Liver (tissue), 9 donors: Measurements from ENCODE around the gene MARCHF2. TPM values are rescaled to one million over a fixed set of nuclear protein-coding genes. Genes with fewer than 3 reads are reported as not detected.
A peak's percentile ranks its signal among the peaks of the same experiment; 100 is the strongest.

Source experiments
- DNase-seq: peaks from one replicate; pipeline ENCODE4 v3.0.0-alpha.2; 2017; ENCODE audit warnings: low spot score
- H3K27ac ChIP-seq, 2 donors: one replicate each; pipeline ENCODE4 v1.7.0; 2013; ENCODE audit warnings: inconsistent platforms in 2 of 2, low read length in 2 of 2, control low read depth in 1 of 2, low read depth in 1 of 2, mild to moderate bottlenecking in 1 of 2
- H3K27me3 ChIP-seq, 4 donors: one replicate each; pipeline versions ENCODE4 v1.6.1 to v1.7.0; 2013; ENCODE audit warnings: low read length in 3 of 4, inconsistent platforms in 1 of 4, mild to moderate bottlenecking in 1 of 4, moderate library complexity in 1 of 4; ENCODE audit not compliant: control insufficient read depth in 4 of 4, insufficient read depth in 4 of 4
- H3K36me3 ChIP-seq, 4 donors: one replicate each; pipeline versions ENCODE4 v1.6.1 to v1.7.0; 2013; ENCODE audit warnings: low read length in 3 of 4, mild to moderate bottlenecking in 3 of 4, low read depth in 1 of 4, moderate library complexity in 1 of 4; ENCODE audit not compliant: control insufficient read depth in 4 of 4, insufficient read depth in 3 of 4
- H3K4me1 ChIP-seq, 4 donors: one replicate each; pipeline versions ENCODE4 v1.6.1 to v1.7.0; 2013; ENCODE audit warnings: low read length in 3 of 4, mild to moderate bottlenecking in 3 of 4, moderate library complexity in 1 of 4; ENCODE audit not compliant: control insufficient read depth in 4 of 4, insufficient read depth in 4 of 4
- H3K4me3 ChIP-seq, 3 donors: one replicate each; pipeline versions ENCODE4 v1.6.1 to v1.7.0; 2013; ENCODE audit warnings: low read length in 3 of 3, control low read depth in 1 of 3, low read depth in 1 of 3, mild to moderate bottlenecking in 1 of 3
- H3K9ac ChIP-seq, 2 donors: one replicate each; pipeline ENCODE4 v1.7.0; 2013; ENCODE audit warnings: low read length in 2 of 2, mild to moderate bottlenecking in 2 of 2, moderate library complexity in 2 of 2, control low read depth in 1 of 2, low read depth in 1 of 2
- H3K9me3 ChIP-seq, 4 donors: one replicate each; pipeline versions ENCODE4 v1.6.1 to v1.7.0; 2013; ENCODE audit warnings: low read length in 3 of 4; ENCODE audit not compliant: control insufficient read depth in 4 of 4
- EGR1 ChIP-seq, 2 donors: IDR thresholded peaks; 2 replicates each; pipeline ENCODE4 v1.6.1; 2016 to 2018; ENCODE audit warnings: antibody characterized with exemption in 2 of 2, low read depth in 2 of 2
- FOXA1 ChIP-seq: IDR thresholded peaks from 2 replicates; pipeline ENCODE4 v1.6.1; 2016; ENCODE audit warnings: antibody characterized with exemption
- FOXA2 ChIP-seq: IDR thresholded peaks from 2 replicates; pipeline ENCODE4 v1.6.1; 2016; ENCODE audit warnings: antibody characterized with exemption
- GABPA ChIP-seq, 2 donors: IDR thresholded peaks in 1 of 2; conservative IDR thresholded peaks in 1 of 2; 2 replicates each; pipeline ENCODE4 v1.6.1; 2016; ENCODE audit warnings: antibody characterized with exemption in 2 of 2, mild to moderate bottlenecking in 1 of 2, moderate library complexity in 1 of 2
- HNF4A ChIP-seq, 2 donors: conservative IDR thresholded peaks; 2 replicates each; pipeline ENCODE4 v1.6.1; 2016; ENCODE audit warnings: antibody characterized with exemption in 2 of 2, mild to moderate bottlenecking in 2 of 2
- HNF4G ChIP-seq: IDR thresholded peaks from 2 replicates; pipeline ENCODE4 v1.6.1; 2016; ENCODE audit warnings: antibody characterized with exemption
- JUND ChIP-seq, 2 donors: IDR thresholded peaks; 2 replicates each; pipeline ENCODE4 v1.6.1; 2016; ENCODE audit warnings: antibody characterized with exemption in 2 of 2
- NR2F2 ChIP-seq: IDR thresholded peaks from 2 replicates; pipeline ENCODE4 v1.6.1; 2016; ENCODE audit warnings: antibody characterized with exemption
- RAD21 ChIP-seq, 2 donors: IDR thresholded peaks; 2 replicates each; pipeline ENCODE4 v1.6.1; 2016; ENCODE audit warnings: antibody characterized with exemption in 2 of 2, mild to moderate bottlenecking in 2 of 2
- RXRA ChIP-seq, 2 donors: IDR thresholded peaks; 2 replicates each; pipeline ENCODE4 v1.6.1; 2017 to 2018; ENCODE audit warnings: antibody characterized with exemption in 2 of 2, mild to moderate bottlenecking in 1 of 2
- SP1 ChIP-seq: IDR thresholded peaks from 2 replicates; pipeline ENCODE4 v1.6.1; 2018; ENCODE audit warnings: antibody characterized with exemption, mild to moderate bottlenecking
- TAF1 ChIP-seq: conservative IDR thresholded peaks from 2 replicates; pipeline ENCODE4 v1.6.1; 2016; ENCODE audit warnings: antibody characterized with exemption, mild to moderate bottlenecking
- YY1 ChIP-seq: IDR thresholded peaks from 2 replicates; pipeline ENCODE4 v1.6.1; 2016; ENCODE audit warnings: antibody characterized with exemption, mild to moderate bottlenecking
- WGBS: extraction: QIAGEN DNeasy Blood & Tissue Kit; methylation state at CpG from one replicate; pipeline ENCODE4 v1.1.7; 2013; 5-methylcytosine and 5-hydroxymethylcytosine counted together
- polyA plus RNA-seq, 2 donors: library from polyadenylated mRNA; stranded (reverse) in 1 of 2; unstranded in 1 of 2; fragments of 200-250 nt in 1 of 2; fragments of >200 nt in 1 of 2; fragmentation: Nextera tagmentation in 1 of 2; extraction: Ambion mirVana in 1 of 2; gene quantifications; one replicate each; pipeline versions ENCODE4 v1.2.1 to v1.2.3, GENCODE V29; 2013 to 2015
- total RNA-seq, 2 donors: library from RNA; depleted of rRNA; stranded (reverse); fragments of >200 nt; gene quantifications; one replicate each; pipeline ENCODE4 v1.2.3, GENCODE V29; 2014
- TF ChIP-seq, protein P1 (sequence below): IDR thresholded peaks from 2 replicates; pipeline ENCODE4 v1.6.1; 2016; ENCODE audit warnings: antibody characterized with exemption
- TF ChIP-seq, protein P2 (sequence below): IDR thresholded peaks from 2 replicates; pipeline ENCODE4 v1.6.1; 2016; ENCODE audit warnings: antibody characterized with exemption
- TF ChIP-seq, protein P3 (sequence below): IDR thresholded peaks from 2 replicates; pipeline ENCODE4 v1.6.1; 2016; ENCODE audit warnings: antibody characterized with exemption, mild to moderate bottlenecking
- TF ChIP-seq, protein P4 (sequence below): IDR thresholded peaks from 2 replicates; pipeline ENCODE4 v1.6.1; 2016; ENCODE audit warnings: antibody characterized with exemption
- TF ChIP-seq, protein P5 (sequence below): fragments of 150-350 bp; IDR thresholded peaks from 2 replicates; pipeline ENCODE4 v1.5.1; 2017; ENCODE audit warnings: improper control_type of control experiment, low read depth, low read length; ENCODE audit not compliant: missing input control
- donor health status: healthy.
- donor health status: healthy.
- donor health status: healthy.
- donor health status: healthy.
- donor health status: healthy.

Gene MARCHF2
- total and polyA plus RNA-seq, 4 donors: 21.6 to 89.5 (median 58.8) TPM

DNA sequence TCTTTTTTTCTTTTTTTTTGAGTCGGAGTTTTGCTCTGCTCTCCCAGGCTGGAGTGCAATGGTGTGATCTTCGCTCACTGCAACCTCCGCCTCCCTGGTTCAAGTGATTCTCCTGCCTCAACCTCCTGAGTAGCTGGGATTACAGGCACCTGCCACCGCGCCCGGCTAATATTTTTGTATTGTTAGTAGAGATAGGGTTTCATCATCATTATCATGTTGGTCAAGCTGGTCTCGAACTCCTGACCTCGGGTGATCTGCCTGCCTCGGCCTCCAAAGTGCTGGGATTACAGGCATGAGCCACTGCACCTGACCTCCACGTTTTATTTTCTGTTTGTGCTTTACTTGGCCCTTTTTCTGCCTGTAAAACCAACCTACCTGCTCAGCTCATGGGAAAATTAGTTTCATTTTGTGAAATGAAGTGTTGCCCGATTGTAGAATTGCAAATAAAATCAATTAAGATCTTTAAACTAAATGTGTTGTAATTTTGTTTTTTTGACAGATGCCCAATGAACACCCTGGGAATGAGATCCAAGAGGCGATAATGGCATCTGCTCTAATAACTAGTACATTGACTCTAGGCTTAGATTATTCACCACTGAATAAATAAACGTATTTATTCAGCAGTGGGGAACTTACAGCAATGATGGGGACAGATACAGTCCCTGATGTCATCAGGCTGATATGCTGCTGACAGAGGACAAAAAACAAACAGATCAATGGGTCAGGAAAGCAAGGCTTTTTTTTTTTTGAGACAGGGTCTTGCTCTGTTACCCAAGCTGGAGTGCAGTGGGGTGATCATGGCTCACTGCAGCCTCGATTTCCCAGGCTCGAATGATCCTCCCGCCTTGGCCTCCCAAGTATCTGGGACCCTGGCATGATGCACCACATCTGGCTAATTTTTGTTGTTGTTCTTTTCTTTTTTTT is 25.2 kb upstream of the MARCHF2 start:
- peak; percentile 24 to 44 for TF ChIP-seq RAD21 (IDR thresholded peaks at IDR 0.05)
- TF ChIP-seq HNF4G: no peak
- TF ChIP-seq EGR1 (IDR thresholded peaks at IDR 0.05; ENCODE audit: low read depth in 2 of 2): no peak
- peak; percentile 85 for TF ChIP-seq YY1
- TF ChIP-seq JUND (IDR thresholded peaks at IDR 0.05): peak; percentile 62 to 92
- TF ChIP-seq GABPA (IDR thresholded peaks at IDR 0.05 in 1 of 2, conservative IDR thresholded peaks at IDR 0.05 in 1 of 2): peak in 1 of 2 donors; percentile 42
- TF ChIP-seq, protein P1, sequence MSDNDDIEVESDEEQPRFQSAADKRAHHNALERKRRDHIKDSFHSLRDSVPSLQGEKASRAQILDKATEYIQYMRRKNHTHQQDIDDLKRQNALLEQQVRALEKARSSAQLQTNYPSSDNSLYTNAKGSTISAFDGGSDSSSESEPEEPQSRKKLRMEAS: peak; percentile 72
- TF ChIP-seq, protein P2, sequence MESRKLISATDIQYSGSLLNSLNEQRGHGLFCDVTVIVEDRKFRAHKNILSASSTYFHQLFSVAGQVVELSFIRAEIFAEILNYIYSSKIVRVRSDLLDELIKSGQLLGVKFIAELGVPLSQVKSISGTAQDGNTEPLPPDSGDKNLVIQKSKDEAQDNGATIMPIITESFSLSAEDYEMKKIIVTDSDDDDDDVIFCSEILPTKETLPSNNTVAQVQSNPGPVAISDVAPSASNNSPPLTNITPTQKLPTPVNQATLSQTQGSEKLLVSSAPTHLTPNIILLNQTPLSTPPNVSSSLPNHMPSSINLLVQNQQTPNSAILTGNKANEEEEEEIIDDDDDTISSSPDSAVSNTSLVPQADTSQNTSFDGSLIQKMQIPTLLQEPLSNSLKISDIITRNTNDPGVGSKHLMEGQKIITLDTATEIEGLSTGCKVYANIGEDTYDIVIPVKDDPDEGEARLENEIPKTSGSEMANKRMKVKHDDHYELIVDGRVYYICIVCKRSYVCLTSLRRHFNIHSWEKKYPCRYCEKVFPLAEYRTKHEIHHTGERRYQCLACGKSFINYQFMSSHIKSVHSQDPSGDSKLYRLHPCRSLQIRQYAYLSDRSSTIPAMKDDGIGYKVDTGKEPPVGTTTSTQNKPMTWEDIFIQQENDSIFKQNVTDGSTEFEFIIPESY: peak; percentile 87
- peak; percentile 17 for TF ChIP-seq NR2F2
- peak; percentile 64 to 93 for TF ChIP-seq RXRA (IDR thresholded peaks at IDR 0.05)
- peak; percentile 47 to 82 for TF ChIP-seq HNF4A (conservative IDR thresholded peaks at IDR 0.05)
- peak; percentile 86 for TF ChIP-seq SP1
- TF ChIP-seq, protein P3, sequence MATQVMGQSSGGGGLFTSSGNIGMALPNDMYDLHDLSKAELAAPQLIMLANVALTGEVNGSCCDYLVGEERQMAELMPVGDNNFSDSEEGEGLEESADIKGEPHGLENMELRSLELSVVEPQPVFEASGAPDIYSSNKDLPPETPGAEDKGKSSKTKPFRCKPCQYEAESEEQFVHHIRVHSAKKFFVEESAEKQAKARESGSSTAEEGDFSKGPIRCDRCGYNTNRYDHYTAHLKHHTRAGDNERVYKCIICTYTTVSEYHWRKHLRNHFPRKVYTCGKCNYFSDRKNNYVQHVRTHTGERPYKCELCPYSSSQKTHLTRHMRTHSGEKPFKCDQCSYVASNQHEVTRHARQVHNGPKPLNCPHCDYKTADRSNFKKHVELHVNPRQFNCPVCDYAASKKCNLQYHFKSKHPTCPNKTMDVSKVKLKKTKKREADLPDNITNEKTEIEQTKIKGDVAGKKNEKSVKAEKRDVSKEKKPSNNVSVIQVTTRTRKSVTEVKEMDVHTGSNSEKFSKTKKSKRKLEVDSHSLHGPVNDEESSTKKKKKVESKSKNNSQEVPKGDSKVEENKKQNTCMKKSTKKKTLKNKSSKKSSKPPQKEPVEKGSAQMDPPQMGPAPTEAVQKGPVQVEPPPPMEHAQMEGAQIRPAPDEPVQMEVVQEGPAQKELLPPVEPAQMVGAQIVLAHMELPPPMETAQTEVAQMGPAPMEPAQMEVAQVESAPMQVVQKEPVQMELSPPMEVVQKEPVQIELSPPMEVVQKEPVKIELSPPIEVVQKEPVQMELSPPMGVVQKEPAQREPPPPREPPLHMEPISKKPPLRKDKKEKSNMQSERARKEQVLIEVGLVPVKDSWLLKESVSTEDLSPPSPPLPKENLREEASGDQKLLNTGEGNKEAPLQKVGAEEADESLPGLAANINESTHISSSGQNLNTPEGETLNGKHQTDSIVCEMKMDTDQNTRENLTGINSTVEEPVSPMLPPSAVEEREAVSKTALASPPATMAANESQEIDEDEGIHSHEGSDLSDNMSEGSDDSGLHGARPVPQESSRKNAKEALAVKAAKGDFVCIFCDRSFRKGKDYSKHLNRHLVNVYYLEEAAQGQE: peak; percentile 72
- TF ChIP-seq, protein P4, sequence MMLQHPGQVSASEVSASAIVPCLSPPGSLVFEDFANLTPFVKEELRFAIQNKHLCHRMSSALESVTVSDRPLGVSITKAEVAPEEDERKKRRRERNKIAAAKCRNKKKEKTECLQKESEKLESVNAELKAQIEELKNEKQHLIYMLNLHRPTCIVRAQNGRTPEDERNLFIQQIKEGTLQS: no peak
- TF ChIP-seq FOXA2: peak; percentile 97
- TF ChIP-seq, protein P5, sequence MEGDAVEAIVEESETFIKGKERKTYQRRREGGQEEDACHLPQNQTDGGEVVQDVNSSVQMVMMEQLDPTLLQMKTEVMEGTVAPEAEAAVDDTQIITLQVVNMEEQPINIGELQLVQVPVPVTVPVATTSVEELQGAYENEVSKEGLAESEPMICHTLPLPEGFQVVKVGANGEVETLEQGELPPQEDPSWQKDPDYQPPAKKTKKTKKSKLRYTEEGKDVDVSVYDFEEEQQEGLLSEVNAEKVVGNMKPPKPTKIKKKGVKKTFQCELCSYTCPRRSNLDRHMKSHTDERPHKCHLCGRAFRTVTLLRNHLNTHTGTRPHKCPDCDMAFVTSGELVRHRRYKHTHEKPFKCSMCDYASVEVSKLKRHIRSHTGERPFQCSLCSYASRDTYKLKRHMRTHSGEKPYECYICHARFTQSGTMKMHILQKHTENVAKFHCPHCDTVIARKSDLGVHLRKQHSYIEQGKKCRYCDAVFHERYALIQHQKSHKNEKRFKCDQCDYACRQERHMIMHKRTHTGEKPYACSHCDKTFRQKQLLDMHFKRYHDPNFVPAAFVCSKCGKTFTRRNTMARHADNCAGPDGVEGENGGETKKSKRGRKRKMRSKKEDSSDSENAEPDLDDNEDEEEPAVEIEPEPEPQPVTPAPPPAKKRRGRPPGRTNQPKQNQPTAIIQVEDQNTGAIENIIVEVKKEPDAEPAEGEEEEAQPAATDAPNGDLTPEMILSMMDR: no peak
- TF ChIP-seq FOXA1: peak; percentile 88
- TF ChIP-seq TAF1: peak; percentile 58
- no peak for DNase-seq
- Histone ChIP-seq H3K4me3 (peak overlapping the region in 1 of 3 donors; percentile 56), H3K27me3 (no peaks in the 10 kb centered on the region), H3K9ac (peak overlapping the region in 1 of 2 donors; percentile 80), H3K27ac (peak overlapping the region; percentile 95 to 100), H3K4me1 (peaks cover 11 to 29% (median 21%) of the 10 kb centered on the region in 4 donors), H3K9me3 (no peaks in the 10 kb centered on the region), H3K36me3 (peaks cover 0 to 3% (median 0%) of the 10 kb centered on the region in 4 donors)
- 43% methylated on average over 16 of the region's 16 CpGs for WGBS
